ENCODE results near the gene TGFBI.

GRCh38 chr5:136080113-136080482 is 51.3 kb downstream of the TGFBI start:
- TF ChIP-seq CTCF (conservative IDR thresholded peaks at IDR 0.05; ENCODE audit: low read depth, low read length) = no peak
- TF ChIP-seq EZH2 (IDR thresholded peaks at IDR 0.05; ENCODE audit: borderline replicate concordance, low read depth, low read length, poor library complexity, severe bottlenecking) = no peak
